CD14-positive monocyte (primary cell): ENCODE measurements around the gene HMCN1. TPM values are rescaled to one million over a fixed set of nuclear protein-coding genes. Genes with fewer than 3 reads are reported as not detected.

Experiments
- DNase-seq, 3 donors: peaks; one replicate each; pipeline ENCODE4 v3.0.0-alpha.2; 2011 to 2022
- H2AFZ ChIP-seq: 2 replicates; pipeline ENCODE4 v1.6.0; 2012; ENCODE audit warnings: mild to moderate bottlenecking, low read depth, low read length, inconsistent platforms; ENCODE audit not compliant: insufficient read depth, poor library complexity, severe bottlenecking
- H3K27ac ChIP-seq, 2 donors: 1 replicate in 1 of 2; 2 replicates in 1 of 2; pipeline ENCODE4 v1.5.1; 2012 to 2013; ENCODE audit warnings: low read length in 2 of 2, control low read depth in 1 of 2, inconsistent platforms in 1 of 2, low read depth in 1 of 2, mild to moderate bottlenecking in 1 of 2
- H3K27me3 ChIP-seq, 2 donors: one replicate each; pipeline versions ENCODE4 v1.6.0 to v1.6.1; 2011 to 2013; ENCODE audit warnings: low read length in 2 of 2; ENCODE audit not compliant: control insufficient read depth in 2 of 2, insufficient read depth in 2 of 2
- H3K36me3 ChIP-seq, 2 donors: replicated peaks in 1 of 2; 1 replicate in 1 of 2; 2 replicates in 1 of 2; pipeline versions ENCODE4 v1.5.1 to v1.6.1; 2012 to 2013; ENCODE audit warnings: low read length in 2 of 2, control low read depth in 1 of 2, inconsistent platforms in 1 of 2, mild to moderate bottlenecking in 1 of 2; ENCODE audit not compliant: insufficient read depth in 2 of 2, control insufficient read depth in 1 of 2
- H3K4me1 ChIP-seq, 2 donors: 1 replicate in 1 of 2; 2 replicates in 1 of 2; pipeline versions ENCODE4 v1.5.1 to v1.6.1; 2012 to 2013; ENCODE audit warnings: low read length in 2 of 2, control low read depth in 1 of 2, inconsistent platforms in 1 of 2, mild to moderate bottlenecking in 1 of 2, moderate library complexity in 1 of 2; ENCODE audit not compliant: insufficient read depth in 2 of 2, control insufficient read depth in 1 of 2
- H3K4me2 ChIP-seq: replicated peaks from 2 replicates; pipeline ENCODE3; 2012; ENCODE audit warnings: low read length, moderate library complexity, mild to moderate bottlenecking; ENCODE audit not compliant: poor library complexity, severe bottlenecking; ENCODE audit errors: extremely low read depth
- H3K4me3 ChIP-seq, 3 experiments: fragments of 200-600 bp in 1 of 3; sonication (generic) in 1 of 3; replicated peaks in 1 of 3; 1 replicate in 2 of 3; 2 replicates in 1 of 3; pipeline ENCODE4 v1.5.1; 2011 to 2013; ENCODE audit warnings: low read length in 3 of 3, mild to moderate bottlenecking in 3 of 3, control low read depth in 2 of 3, low read depth in 2 of 3, inconsistent platforms in 1 of 3, moderate library complexity in 1 of 3
- H3K79me2 ChIP-seq: 2 replicates; pipeline ENCODE4 v1.6.0; 2012; ENCODE audit warnings: mild to moderate bottlenecking, control low read depth, inconsistent platforms, low read length, moderate library complexity; ENCODE audit not compliant: insufficient read depth
- H3K9ac ChIP-seq: 2 replicates; pipeline ENCODE4 v1.6.0; 2017; ENCODE audit warnings: low read length, mild to moderate bottlenecking; ENCODE audit not compliant: insufficient read depth, poor library complexity, severe bottlenecking
- H3K9me3 ChIP-seq, 2 donors: replicated peaks in 1 of 2; 1 replicate in 1 of 2; 2 replicates in 1 of 2; pipeline versions ENCODE4 v1.5.1 to v1.6.1; 2012 to 2013; ENCODE audit warnings: low read length in 2 of 2, control low read depth in 1 of 2; ENCODE audit not compliant: control insufficient read depth in 1 of 2, insufficient read depth in 1 of 2
- H4K20me1 ChIP-seq: 2 replicates; pipeline ENCODE4 v1.6.0; 2012; ENCODE audit warnings: mild to moderate bottlenecking, low read length, control low read depth, moderate library complexity; ENCODE audit not compliant: insufficient read depth
- H3K27ac Mint-ChIP-seq, 7 donors: one replicate each; pipeline ENCODE4 v1.8.0; 2020; ENCODE audit warnings: mild to moderate bottlenecking in 7 of 7, mixed read lengths in 7 of 7, moderate library complexity in 6 of 7, inconsistent platforms in 2 of 7
- H3K27me3 Mint-ChIP-seq, 3 donors: one replicate each; pipeline ENCODE4 v1.8.0; 2021 to 2022; ENCODE audit warnings: low read depth in 3 of 3, mild to moderate bottlenecking in 3 of 3, mixed read lengths in 3 of 3, moderate library complexity in 3 of 3, inconsistent platforms in 1 of 3
- H3K36me3 Mint-ChIP-seq, 2 donors: one replicate each; pipeline ENCODE4 v1.8.0; 2020; ENCODE audit warnings: mixed read lengths in 2 of 2, inconsistent platforms in 1 of 2, mild to moderate bottlenecking in 1 of 2
- H3K4me1 Mint-ChIP-seq: one replicate; pipeline ENCODE4 v1.8.0; 2020; ENCODE audit warnings: mild to moderate bottlenecking, mixed read lengths
- H3K4me3 Mint-ChIP-seq, 2 donors: one replicate each; pipeline ENCODE4 v1.8.0; 2020; ENCODE audit warnings: mild to moderate bottlenecking in 2 of 2, mixed read lengths in 2 of 2, moderate library complexity in 1 of 2
- H3K9me3 Mint-ChIP-seq, 7 donors: one replicate each; pipeline ENCODE4 v1.8.0; 2020 to 2022; ENCODE audit warnings: mixed read lengths in 7 of 7, mild to moderate bottlenecking in 6 of 7, moderate library complexity in 6 of 7, inconsistent platforms in 2 of 7
- CTCF ChIP-seq: fragments of 200-600 bp; IDR thresholded peaks from one replicate; pipeline ENCODE4 v1.8.0; 2022; ENCODE audit warnings: antibody characterized with exemption, mild to moderate bottlenecking
- WGBS: methylation state at CpG from one replicate; pipeline ENCODE4 v1.1.5; 2013; ENCODE audit warnings: missing lambda C conversion rate; ENCODE audit not compliant: insufficient coverage; 5-methylcytosine and 5-hydroxymethylcytosine counted together
- intact Hi-C, 2 donors: fragments of 100-400 bp; cut with micrococcal nuclease; formaldehyde crosslinking; loops; one replicate each; pipeline versions ENCODE4 v1.15.0 to v1.15.1; 2023
- polyA plus RNA-seq, 3 donors: library from polyadenylated mRNA; depleted of rRNA in 1 of 3; unstranded in 2 of 3; stranded (reverse) in 1 of 3; fragments of 300-500 nt in 2 of 3; fragments of >200 nt in 1 of 3; fragmentation: Illumina TruSeq in 2 of 3; gene quantifications; 1 replicate in 2 of 3; 2 replicates in 1 of 3; pipeline ENCODE4 v1.2.3, GENCODE V29; 2012 to 2021

Gene HMCN1
- polyA plus RNA-seq, 3 donors, result not detected

GRCh38 chr1:186102107-186102506 is 367.9 kb downstream of the HMCN1 start:
- H3K36me3 ChIP-seq, result no peaks in the 10 kb centered on the region
- H3K79me2 ChIP-seq, result no peaks in the 10 kb centered on the region
- Mint-ChIP-seq H3K27me3 (peaks cover 0 to 2% (median 0%) of the 10 kb centered on the region in 3 donors), H3K9me3 (no peaks in the 10 kb centered on the region), H3K4me3 (no peak overlapping the region), H3K4me1 (no peaks in the 10 kb centered on the region), H3K36me3 (no peaks in the 10 kb centered on the region), H3K27ac (no peak overlapping the region)
- no peak for DNase-seq
- no peak for TF ChIP-seq CTCF
- H4K20me1 ChIP-seq, result no peaks in the 10 kb centered on the region
- WGBS, result no CpG with 5 or more reads among the region's 1 CpG
- no peaks in the 10 kb centered on the region for H3K27me3 ChIP-seq
- no peaks in the 10 kb centered on the region for H3K9me3 ChIP-seq
- H3K4me1 ChIP-seq, result no peaks in the 10 kb centered on the region
- H3K9ac ChIP-seq, result no peak overlapping the region
- H3K4me2 ChIP-seq, result no peak overlapping the region
- no peak overlapping the region for H3K27ac ChIP-seq
- no peak overlapping the region for H2AFZ ChIP-seq
- H3K4me3 ChIP-seq, result no peak overlapping the region
- intact Hi-C loops, result no loop called here

GRCh38 chr1:186102547-186103148 is 368.5 kb downstream of the HMCN1 start:
- Mint-ChIP-seq H3K36me3 (no peaks in the 10 kb centered on the region), H3K4me3 (no peak overlapping the region), H3K27ac (no peak overlapping the region), H3K27me3 (peaks cover 0 to 2% (median 0%) of the 10 kb centered on the region in 3 donors), H3K4me1 (no peaks in the 10 kb centered on the region), H3K9me3 (no peaks in the 10 kb centered on the region)
- Histone ChIP-seq H3K9me3 (no peaks in the 10 kb centered on the region), H4K20me1 (no peaks in the 10 kb centered on the region), H3K9ac (no peak overlapping the region), H3K4me3 (no peak overlapping the region), H3K27me3 (no peaks in the 10 kb centered on the region), H3K79me2 (no peaks in the 10 kb centered on the region), H3K27ac (no peak overlapping the region), H3K4me1 (no peaks in the 10 kb centered on the region), H3K4me2 (no peak overlapping the region), H2AFZ (no peak overlapping the region), H3K36me3 (no peaks in the 10 kb centered on the region)
- no peak for DNase-seq
- TF ChIP-seq CTCF, result no peak
- WGBS, result 100% methylated on average over 1 of the region's 3 CpGs
- intact Hi-C loops, result no loop called here
